Measurements from ENCODE around the gene PLEKHF1. TPM values are rescaled to one million over a fixed set of nuclear protein-coding genes. Genes with fewer than 3 reads are reported as not detected.

Gene PLEKHF1
- total and polyA plus RNA-seq, 2 experiments from 2014 or later, result 9.3 to 18.0 TPM

GRCh38 chr19:29717051-29717450 is 51.8 kb downstream of the PLEKHF1 start:
- H3K9me3 ChIP-seq (ENCODE audit: low read depth), result no peaks in the 10 kb centered on the region
- DNase-seq, result no peak
- peaks cover 9% of the 10 kb centered on the region; the same call in 1 of the 2 replicates for H3F3A ChIP-seq (ENCODE audit: insufficient read depth)
- H4K20me1 ChIP-seq (ENCODE audit: insufficient read depth), result no peaks in the 10 kb centered on the region
- in situ Hi-C loops (cut with MboI), result loop anchor here (10.0 kb wide), 1 partner anchor 102 kb away; no protein-coding TSS in a partner anchor
- H3K4me1 ChIP-seq (ENCODE audit: insufficient read depth), result peaks cover 14% of the 10 kb centered on the region
- H3K4me2 ChIP-seq (ENCODE audit: unreplicated experiment), result no peak overlapping the region
- H3K36me3 ChIP-seq (ENCODE audit: low read depth), result 0 out of 2 replicates have a peak, but pooled peaks cover 4% of the 10 kb centered on the region
- no peaks in the 10 kb centered on the region for H3K9me2 ChIP-seq (ENCODE audit: insufficient read depth)
- no peak for TF ChIP-seq EZH2 (IDR thresholded peaks at IDR 0.05; ENCODE audit: insufficient read depth, poor library complexity, severe bottlenecking)
- no peak for TF ChIP-seq EZH2phosphoT487 (IDR thresholded peaks at IDR 0.05; ENCODE audit: insufficient read depth, low read depth)
- WGBS, 2 experiments (ENCODE audit: low coverage in 1 of 2, low lambda C conversion rate in 2 of 2, missing lambda C conversion rate in 2 of 2), result 63 to 71% methylated on average over 16 of the region's 16 CpGs
- H2AFZ ChIP-seq, result no peak overlapping the region; the same call in 1 of the 2 replicates
- no peak overlapping the region for H3K27ac ChIP-seq
- no peak overlapping the region for H3K4me3 ChIP-seq
- no peaks in the 10 kb centered on the region for H3K27me3 ChIP-seq (replicated peaks; ENCODE audit: insufficient read depth)
- H3K79me2 ChIP-seq (ENCODE audit: insufficient read depth), result peaks cover 36% of the 10 kb centered on the region
- H3K9ac ChIP-seq, result no peak overlapping the region

- H3K4me1 ChIP-seq (ENCODE audit: insufficient read depth), result no peaks in the 10 kb centered on the region
- H3K4me3 ChIP-seq, result peak overlapping the region; percentile 61
- no peak overlapping the region for H3K9ac ChIP-seq
- peak overlapping the region; percentile 76 for H2AFZ ChIP-seq
- no peaks in the 10 kb centered on the region for H3F3A ChIP-seq (ENCODE audit: insufficient read depth)
- peak overlapping the region; percentile 51 for H3K4me2 ChIP-seq (ENCODE audit: unreplicated experiment)
- peak; percentile 50 for DNase-seq
- in situ Hi-C loops (cut with MboI), result no loop called here
- TF ChIP-seq EZH2phosphoT487 (IDR thresholded peaks at IDR 0.05; ENCODE audit: insufficient read depth, low read depth) (no peak), EZH2 (IDR thresholded peaks at IDR 0.05; ENCODE audit: insufficient read depth, poor library complexity, severe bottlenecking) (peak; percentile 27)
- WGBS, 2 experiments (ENCODE audit: low coverage in 1 of 2, low lambda C conversion rate in 2 of 2, missing lambda C conversion rate in 2 of 2), result 2 to 3% methylated on average over 36 to 39 of the region's 39 CpGs
- H3K79me2 ChIP-seq (ENCODE audit: insufficient read depth), result no peaks in the 10 kb centered on the region
- H3K27me3 ChIP-seq (replicated peaks; ENCODE audit: insufficient read depth), result peaks cover 47% of the 10 kb centered on the region
- H4K20me1 ChIP-seq (ENCODE audit: insufficient read depth), result no peaks in the 10 kb centered on the region
- H3K9me3 ChIP-seq (ENCODE audit: low read depth), result no peaks in the 10 kb centered on the region
- H3K36me3 ChIP-seq (ENCODE audit: low read depth), result no peaks in the 10 kb centered on the region
- H3K27ac ChIP-seq, result no peak overlapping the region
- no peaks in the 10 kb centered on the region for H3K9me2 ChIP-seq (ENCODE audit: insufficient read depth)
These were observed 58.9 kb downstream of the PLEKHF1 start for GRCh38 chr19:29724102-29724641.

GRCh38 chr19:29724746-29725145 is 59.5 kb downstream of the PLEKHF1 start:
- H3K4me2 ChIP-seq (ENCODE audit: unreplicated experiment), result peak overlapping the region; percentile 51
- H3K4me3 ChIP-seq, result no peak overlapping the region
- peak overlapping the region; percentile 76; the same call in 1 of the 2 replicates for H2AFZ ChIP-seq
- 42 to 44% methylated on average over 14 of the region's 14 CpGs for WGBS, 2 experiments (ENCODE audit: low coverage in 1 of 2, low lambda C conversion rate in 2 of 2, missing lambda C conversion rate in 2 of 2)
- H3K36me3 ChIP-seq (ENCODE audit: low read depth), result no peaks in the 10 kb centered on the region
- H3K9me3 ChIP-seq (ENCODE audit: low read depth), result no peaks in the 10 kb centered on the region
- TF ChIP-seq EZH2phosphoT487 (IDR thresholded peaks at IDR 0.05; ENCODE audit: insufficient read depth, low read depth) (no peak), EZH2 (IDR thresholded peaks at IDR 0.05; ENCODE audit: insufficient read depth, poor library complexity, severe bottlenecking) (peak; percentile 35)
- no peaks in the 10 kb centered on the region for H3F3A ChIP-seq (ENCODE audit: insufficient read depth)
- H3K9me2 ChIP-seq (ENCODE audit: insufficient read depth), result no peaks in the 10 kb centered on the region
- no peaks in the 10 kb centered on the region for H4K20me1 ChIP-seq (ENCODE audit: insufficient read depth)
- DNase-seq, result no peak
- in situ Hi-C loops (cut with MboI), result no loop called here
- no peaks in the 10 kb centered on the region for H3K79me2 ChIP-seq (ENCODE audit: insufficient read depth)
- H3K4me1 ChIP-seq (ENCODE audit: insufficient read depth), result no peaks in the 10 kb centered on the region
- no peak overlapping the region for H3K27ac ChIP-seq
- peaks cover 51% of the 10 kb centered on the region for H3K27me3 ChIP-seq (replicated peaks; ENCODE audit: insufficient read depth)
- H3K9ac ChIP-seq, result no peak overlapping the region

Other genes with a start within 250 kb of the PLEKHF1 start
- not detected in 2 replicates for gene VSTM2B, start 139.5 kb upstream of the PLEKHF1 start, total RNA-seq (2014; rRNA removed; shearing (Covaris generic))
- gene VSTM2B, start 139.5 kb upstream of the PLEKHF1 start, polyA plus RNA-seq (2016; fragmentation: Nextera tagmentation; extraction: Ambion mirVana), result not detected in 2 replicates
- gene POP4, start 59.2 kb upstream of the PLEKHF1 start, total RNA-seq (2014; rRNA removed; shearing (Covaris generic)), result 62.5 and 65.8 TPM in 2 replicates
- 132 and 139 TPM in 2 replicates for gene POP4, start 59.2 kb upstream of the PLEKHF1 start, polyA plus RNA-seq (2016; fragmentation: Nextera tagmentation; extraction: Ambion mirVana)
- gene C19orf12, start 49.8 kb downstream of the PLEKHF1 start, total RNA-seq (2014; rRNA removed; shearing (Covaris generic)), result 45.7 and 46.8 TPM in 2 replicates
- gene C19orf12, start 49.8 kb downstream of the PLEKHF1 start, polyA plus RNA-seq (2016; fragmentation: Nextera tagmentation; extraction: Ambion mirVana), result 33.4 and 34.2 TPM in 2 replicates
- 2.8 and 6.5 TPM in 2 replicates for gene CCNE1, start 146.5 kb downstream of the PLEKHF1 start, total RNA-seq (2014; rRNA removed; shearing (Covaris generic))
- gene CCNE1, start 146.5 kb downstream of the PLEKHF1 start, polyA plus RNA-seq (2016; fragmentation: Nextera tagmentation; extraction: Ambion mirVana), result 5.1 and 5.2 TPM in 2 replicates

All from GM23248 (cell line).